Stomach (tissue), 4 donors: ENCODE data around the gene AK4.

Source experiments
- CTCF ChIP-seq, 7 experiments: fragments of 450-650 bp in 4 of 7; fragments of 200-600 bp in 3 of 7; sonication (generic) in 3 of 7; IDR thresholded peaks; one replicate each; pipeline ENCODE4 v1.5.1; 2016 to 2019; ENCODE audit warnings: antibody characterized with exemption in 7 of 7, control low read depth in 2 of 7, mild to moderate bottlenecking in 1 of 7
- EP300 ChIP-seq: sonication (generic); formaldehyde crosslinking; IDR thresholded peaks from one replicate; pipeline ENCODE4 v1.6.1; 2017; ENCODE audit warnings: antibody characterized with exemption

GRCh38 chr1:65178235-65178634 lies 30.2 kb downstream of the AK4 start:
- TF ChIP-seq CTCF (IDR thresholded peaks at IDR 0.05) = no peak
- TF ChIP-seq EP300 = no peak
